HEK293 (cell line): ENCODE measurements around the gene IL17C.

ENCODE experiments used
- GLIS1 ChIP-seq: fragments of 450-650 bp; formaldehyde crosslinking; IDR thresholded peaks from 2 replicates; pipeline ENCODE4 v1.5.1; 2016; ENCODE audit warnings: missing biosample characterization, missing genetic modification characterization
- GLIS2 ChIP-seq: fragments of 450-650 bp; formaldehyde crosslinking; IDR thresholded peaks from 2 replicates; pipeline ENCODE4 v1.5.1; 2016; ENCODE audit warnings: missing biosample characterization, missing genetic modification characterization
- HOXC10 ChIP-seq: sonication (generic); formaldehyde crosslinking; IDR thresholded peaks from 2 replicates; pipeline ENCODE4 v1.8.1; 2023; ENCODE audit warnings: mild to moderate bottlenecking, missing genetic modification reagents
- IKZF3 ChIP-seq: fragments of 450-650 bp; IDR thresholded peaks from 2 replicates; pipeline ENCODE4 v1.5.0; 2018; ENCODE audit warnings: missing biosample characterization, mild to moderate bottlenecking, missing genetic modification characterization, moderate library complexity
- KLF10 ChIP-seq: fragments of 450-650 bp; IDR thresholded peaks from 2 replicates; pipeline ENCODE4 v1.5.1; 2018; ENCODE audit warnings: missing biosample characterization, mild to moderate bottlenecking, missing genetic modification characterization
- MYNN ChIP-seq: fragments of 450-650 bp; formaldehyde crosslinking; IDR thresholded peaks from 2 replicates; pipeline ENCODE4 v1.5.1; 2016; ENCODE audit warnings: missing biosample characterization, missing genetic modification characterization, borderline replicate concordance
- SALL2 ChIP-seq: fragments of 450-650 bp; formaldehyde crosslinking; IDR thresholded peaks from 2 replicates; pipeline ENCODE4 v1.5.0; 2017; ENCODE audit warnings: missing biosample characterization, mild to moderate bottlenecking, missing genetic modification characterization, borderline replicate concordance
- SP2 ChIP-seq: fragments of 450-650 bp; formaldehyde crosslinking; IDR thresholded peaks from 2 replicates; pipeline ENCODE4 v1.5.1; 2016; ENCODE audit warnings: missing biosample characterization, missing genetic modification characterization
- SP3 ChIP-seq: fragments of 450-650 bp; formaldehyde crosslinking; IDR thresholded peaks from 2 replicates; pipeline ENCODE4 v1.5.1; 2016; ENCODE audit warnings: missing biosample characterization, missing genetic modification characterization
- WT1 ChIP-seq: fragments of 450-650 bp; formaldehyde crosslinking; IDR thresholded peaks from 2 replicates; pipeline ENCODE4 v1.5.1; 2016; ENCODE audit warnings: missing biosample characterization, missing genetic modification characterization
- ZBTB20 ChIP-seq: fragments of 450-650 bp; formaldehyde crosslinking; IDR thresholded peaks from 2 replicates; pipeline ENCODE4 v1.5.1; 2016; ENCODE audit warnings: missing biosample characterization, missing genetic modification characterization
- ZFHX2 ChIP-seq: fragments of 450-650 bp; formaldehyde crosslinking; conservative IDR thresholded peaks from 2 replicates; pipeline ENCODE4 v1.5.1; 2016; ENCODE audit warnings: missing biosample characterization, missing genetic modification characterization
- ZIC2 ChIP-seq: fragments of 450-650 bp; formaldehyde crosslinking; IDR thresholded peaks from 2 replicates; pipeline ENCODE4 v1.5.1; 2016; ENCODE audit warnings: missing biosample characterization, missing genetic modification characterization
- ZNF112 ChIP-seq: fragments of 450-650 bp; formaldehyde crosslinking; IDR thresholded peaks from 2 replicates; pipeline ENCODE4 v1.5.0; 2017; ENCODE audit warnings: missing biosample characterization, missing genetic modification characterization
- ZNF202 ChIP-seq: fragments of 450-650 bp; formaldehyde crosslinking; IDR thresholded peaks from 2 replicates; pipeline ENCODE4 v1.5.1; 2016; ENCODE audit warnings: missing biosample characterization, missing genetic modification characterization, borderline replicate concordance
- ZNF221 ChIP-seq: fragments of 450-650 bp; formaldehyde crosslinking; IDR thresholded peaks from 2 replicates; pipeline ENCODE4 v1.5.1; 2017; ENCODE audit warnings: missing biosample characterization, missing genetic modification characterization, borderline replicate concordance
- ZNF391 ChIP-seq: fragments of 450-650 bp; formaldehyde crosslinking; IDR thresholded peaks from 2 replicates; pipeline ENCODE4 v1.5.1; 2016; ENCODE audit warnings: low read depth, missing biosample characterization, missing genetic modification characterization, borderline replicate concordance
- ZNF473 ChIP-seq: fragments of 450-650 bp; formaldehyde crosslinking; IDR thresholded peaks from 2 replicates; pipeline ENCODE4 v1.5.1; 2017; ENCODE audit warnings: missing biosample characterization, missing genetic modification characterization
- ZNF549 ChIP-seq: fragments of 450-650 bp; IDR thresholded peaks from 2 replicates; pipeline ENCODE4 v1.5.1; 2018; ENCODE audit warnings: missing biosample characterization, missing genetic modification characterization, mild to moderate bottlenecking, inconsistent platforms, moderate library complexity
- ZNF658 ChIP-seq: fragments of 450-650 bp; formaldehyde crosslinking; IDR thresholded peaks from 2 replicates; pipeline ENCODE4; 2016; ENCODE audit warnings: missing biosample characterization, missing genetic modification characterization
- ZNF664 ChIP-seq: fragments of 450-650 bp; formaldehyde crosslinking; IDR thresholded peaks from 2 replicates; pipeline ENCODE4 v1.5.1; 2016; ENCODE audit warnings: missing biosample characterization, missing genetic modification characterization
- ZNF707 ChIP-seq: fragments of 450-650 bp; formaldehyde crosslinking; IDR thresholded peaks from 2 replicates; pipeline ENCODE4 v1.5.1; 2016; ENCODE audit warnings: missing biosample characterization, missing genetic modification characterization
- ZNF791 ChIP-seq: fragments of 450-650 bp; formaldehyde crosslinking; IDR thresholded peaks from 2 replicates; pipeline ENCODE4 v1.5.1; 2016; ENCODE audit warnings: missing biosample characterization, missing genetic modification characterization
- ZXDB ChIP-seq: fragments of 450-650 bp; formaldehyde crosslinking; IDR thresholded peaks from 2 replicates; pipeline ENCODE4 v1.5.1; 2016; ENCODE audit warnings: missing biosample characterization, missing genetic modification characterization
- TF ChIP-seq, protein P1 (sequence below): fragments of 450-650 bp; formaldehyde crosslinking; IDR thresholded peaks from 2 replicates; pipeline ENCODE4 v1.5.1; 2016; ENCODE audit warnings: missing biosample characterization, missing genetic modification characterization
- TF ChIP-seq, protein P2 (sequence below): fragments of 450-650 bp; formaldehyde crosslinking; IDR thresholded peaks from 2 replicates; pipeline ENCODE4; 2016; ENCODE audit warnings: missing biosample characterization, missing genetic modification characterization
- TF ChIP-seq, protein P3 (sequence below): fragments of 450-650 bp; formaldehyde crosslinking; IDR thresholded peaks from 2 replicates; pipeline ENCODE4 v1.5.1; 2016; ENCODE audit warnings: missing biosample characterization, missing genetic modification characterization
- TF ChIP-seq, protein P4 (sequence below): fragments of 450-650 bp; formaldehyde crosslinking; IDR thresholded peaks from 2 replicates; pipeline ENCODE4 v1.5.1; 2016; ENCODE audit warnings: missing biosample characterization, missing genetic modification characterization
- TF ChIP-seq, protein P5 (sequence below): IDR thresholded peaks from 2 replicates; pipeline ENCODE4 v1.6.1; 2011; ENCODE audit warnings: mild to moderate bottlenecking, low read depth, low read length, borderline replicate concordance
- TF ChIP-seq, protein P6 (sequence below): sonication (generic); formaldehyde crosslinking; IDR thresholded peaks from 2 replicates; pipeline ENCODE4 v1.8.1; 2022; ENCODE audit warnings: mild to moderate bottlenecking, moderate library complexity, missing genetic modification reagents
- TF ChIP-seq, protein P7 (sequence below): fragments of 450-650 bp; formaldehyde crosslinking; IDR thresholded peaks from 2 replicates; pipeline ENCODE4 v1.5.1; 2016; ENCODE audit warnings: missing biosample characterization, missing genetic modification characterization
- TF ChIP-seq, protein P8 (sequence below): fragments of 450-650 bp; formaldehyde crosslinking; IDR thresholded peaks from 2 replicates; pipeline ENCODE4 v1.5.1; 2016; ENCODE audit warnings: missing biosample characterization, missing genetic modification characterization

Gene IL17C

DNA sequence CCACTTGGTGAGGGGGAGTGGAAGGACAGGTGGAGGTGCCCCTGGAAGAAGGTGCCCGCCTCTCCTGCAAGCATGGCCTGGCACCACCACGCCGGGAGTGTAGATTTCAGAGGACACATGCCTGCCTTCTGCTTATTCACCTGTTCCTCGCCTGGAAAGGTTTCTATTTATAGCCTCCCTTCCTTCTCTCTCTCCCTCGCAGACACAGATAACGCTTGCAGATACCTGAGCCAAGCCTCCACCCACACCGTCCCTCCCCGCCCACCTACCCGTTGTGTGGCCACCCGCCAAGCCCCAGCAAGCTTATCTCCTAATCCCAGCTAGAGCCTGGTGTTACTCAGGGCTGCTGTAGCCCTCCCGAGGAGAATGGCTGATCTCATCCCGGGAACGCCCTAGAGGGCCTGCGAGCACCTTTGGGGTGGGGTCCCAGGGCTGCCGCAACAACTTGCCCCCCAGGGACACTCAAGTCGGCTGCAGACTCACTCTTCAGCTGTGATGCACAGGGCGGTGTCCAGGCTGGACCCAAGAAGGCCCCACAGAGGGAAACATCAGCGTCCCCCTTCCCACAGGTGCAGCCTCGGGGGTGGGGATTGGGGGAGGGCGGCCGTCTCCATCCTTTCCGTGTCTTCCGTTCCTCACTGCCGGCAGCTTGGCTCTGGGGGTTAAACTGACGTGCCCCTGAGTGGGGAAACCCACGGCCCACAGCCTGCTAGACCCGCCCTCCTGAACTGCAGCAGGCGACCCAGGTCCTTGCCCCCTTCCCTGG, 49.8 kb downstream of the IL17C start (continued):
- TF ChIP-seq, protein P1, sequence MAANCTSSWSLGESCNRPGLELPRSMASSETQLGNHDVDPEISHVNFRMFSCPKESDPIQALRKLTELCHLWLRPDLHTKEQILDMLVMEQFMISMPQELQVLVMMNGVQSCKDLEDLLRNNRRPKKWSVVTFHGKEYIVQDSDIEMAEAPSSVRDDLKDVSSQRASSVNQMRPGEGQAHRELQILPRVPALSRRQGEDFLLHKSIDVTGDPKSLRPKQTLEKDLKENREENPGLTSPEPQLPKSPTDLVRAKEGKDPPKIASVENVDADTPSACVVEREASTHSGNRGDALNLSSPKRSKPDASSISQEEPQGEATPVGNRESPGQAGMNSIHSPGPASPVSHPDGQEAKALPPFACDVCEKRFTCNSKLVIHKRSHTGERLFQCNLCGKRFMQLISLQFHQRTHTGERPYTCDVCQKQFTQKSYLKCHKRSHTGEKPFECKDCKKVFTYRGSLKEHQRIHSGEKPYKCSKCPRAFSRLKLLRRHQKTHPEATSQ = no peak
- TF ChIP-seq IKZF3 (tag by site-specific recombination) = peak; percentile 74
- TF ChIP-seq ZNF707 (tag by site-specific recombination) = no peak
- peak; percentile 57; the same call in 1 of the 2 replicates for TF ChIP-seq SP2 (tag by site-specific recombination)
- TF ChIP-seq ZFHX2 (tag by site-specific recombination) = peak; percentile 97
- TF ChIP-seq, protein P2, sequence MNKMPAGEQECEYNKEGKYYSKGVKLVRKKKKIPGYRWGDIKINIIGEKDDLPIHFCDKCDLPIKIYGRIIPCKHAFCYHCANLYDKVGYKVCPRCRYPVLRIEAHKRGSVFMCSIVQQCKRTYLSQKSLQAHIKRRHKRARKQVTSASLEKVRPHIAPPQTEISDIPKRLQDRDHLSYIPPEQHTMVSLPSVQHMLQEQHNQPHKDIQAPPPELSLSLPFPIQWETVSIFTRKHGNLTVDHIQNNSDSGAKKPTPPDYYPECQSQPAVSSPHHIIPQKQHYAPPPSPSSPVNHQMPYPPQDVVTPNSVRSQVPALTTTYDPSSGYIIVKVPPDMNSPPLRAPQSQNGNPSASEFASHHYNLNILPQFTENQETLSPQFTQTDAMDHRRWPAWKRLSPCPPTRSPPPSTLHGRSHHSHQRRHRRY (tag by site-specific recombination) = no peak
- peak; percentile 99 for TF ChIP-seq ZIC2
- TF ChIP-seq GLIS2 (tag by site-specific recombination) = peak; percentile 71
- TF ChIP-seq, protein P3, sequence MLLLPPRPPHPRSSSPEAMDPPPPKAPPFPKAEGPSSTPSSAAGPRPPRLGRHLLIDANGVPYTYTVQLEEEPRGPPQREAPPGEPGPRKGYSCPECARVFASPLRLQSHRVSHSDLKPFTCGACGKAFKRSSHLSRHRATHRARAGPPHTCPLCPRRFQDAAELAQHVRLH (tag by site-specific recombination) = no peak
- no peak for TF ChIP-seq ZNF473 (tag by site-specific recombination)
- TF ChIP-seq ZNF791 (tag by site-specific recombination) = no peak
- no peak for TF ChIP-seq WT1 (tag by site-specific recombination)
- TF ChIP-seq ZNF664 (tag by site-specific recombination) = no peak
- TF ChIP-seq, protein P4, sequence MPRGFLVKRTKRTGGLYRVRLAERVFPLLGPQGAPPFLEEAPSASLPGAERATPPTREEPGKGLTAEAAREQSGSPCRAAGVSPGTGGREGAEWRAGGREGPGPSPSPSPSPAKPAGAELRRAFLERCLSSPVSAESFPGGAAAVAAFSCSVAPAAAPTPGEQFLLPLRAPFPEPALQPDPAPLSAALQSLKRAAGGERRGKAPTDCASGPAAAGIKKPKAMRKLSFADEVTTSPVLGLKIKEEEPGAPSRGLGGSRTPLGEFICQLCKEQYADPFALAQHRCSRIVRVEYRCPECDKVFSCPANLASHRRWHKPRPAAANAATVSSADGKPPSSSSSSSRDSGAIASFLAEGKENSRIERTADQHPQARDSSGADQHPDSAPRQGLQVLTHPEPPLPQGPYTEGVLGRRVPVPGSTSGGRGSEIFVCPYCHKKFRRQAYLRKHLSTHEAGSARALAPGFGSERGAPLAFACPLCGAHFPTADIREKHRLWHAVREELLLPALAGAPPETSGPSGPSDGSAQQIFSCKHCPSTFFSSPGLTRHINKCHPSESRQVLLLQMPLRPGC = no peak
- TF ChIP-seq, protein P5, sequence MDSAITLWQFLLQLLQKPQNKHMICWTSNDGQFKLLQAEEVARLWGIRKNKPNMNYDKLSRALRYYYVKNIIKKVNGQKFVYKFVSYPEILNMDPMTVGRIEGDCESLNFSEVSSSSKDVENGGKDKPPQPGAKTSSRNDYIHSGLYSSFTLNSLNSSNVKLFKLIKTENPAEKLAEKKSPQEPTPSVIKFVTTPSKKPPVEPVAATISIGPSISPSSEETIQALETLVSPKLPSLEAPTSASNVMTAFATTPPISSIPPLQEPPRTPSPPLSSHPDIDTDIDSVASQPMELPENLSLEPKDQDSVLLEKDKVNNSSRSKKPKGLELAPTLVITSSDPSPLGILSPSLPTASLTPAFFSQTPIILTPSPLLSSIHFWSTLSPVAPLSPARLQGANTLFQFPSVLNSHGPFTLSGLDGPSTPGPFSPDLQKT = no peak
- 0 out of 2 replicates have a peak, but pooled peaks have one; percentile 13 for TF ChIP-seq ZNF391 (tag by site-specific recombination)
- TF ChIP-seq ZNF202 (tag by site-specific recombination) = no peak
- TF ChIP-seq ZNF112 (tag by site-specific recombination) = no peak
- TF ChIP-seq, protein P6, sequence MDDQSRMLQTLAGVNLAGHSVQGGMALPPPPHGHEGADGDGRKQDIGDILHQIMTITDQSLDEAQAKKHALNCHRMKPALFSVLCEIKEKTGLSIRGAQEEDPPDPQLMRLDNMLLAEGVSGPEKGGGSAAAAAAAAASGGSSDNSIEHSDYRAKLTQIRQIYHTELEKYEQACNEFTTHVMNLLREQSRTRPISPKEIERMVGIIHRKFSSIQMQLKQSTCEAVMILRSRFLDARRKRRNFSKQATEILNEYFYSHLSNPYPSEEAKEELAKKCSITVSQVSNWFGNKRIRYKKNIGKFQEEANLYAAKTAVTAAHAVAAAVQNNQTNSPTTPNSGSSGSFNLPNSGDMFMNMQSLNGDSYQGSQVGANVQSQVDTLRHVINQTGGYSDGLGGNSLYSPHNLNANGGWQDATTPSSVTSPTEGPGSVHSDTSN = no peak
- TF ChIP-seq ZXDB = 0 out of 2 replicates have a peak, but pooled peaks have one; percentile 27
- no peak for TF ChIP-seq SALL2 (tag by site-specific recombination)
- TF ChIP-seq MYNN = no peak
- TF ChIP-seq, protein P7, sequence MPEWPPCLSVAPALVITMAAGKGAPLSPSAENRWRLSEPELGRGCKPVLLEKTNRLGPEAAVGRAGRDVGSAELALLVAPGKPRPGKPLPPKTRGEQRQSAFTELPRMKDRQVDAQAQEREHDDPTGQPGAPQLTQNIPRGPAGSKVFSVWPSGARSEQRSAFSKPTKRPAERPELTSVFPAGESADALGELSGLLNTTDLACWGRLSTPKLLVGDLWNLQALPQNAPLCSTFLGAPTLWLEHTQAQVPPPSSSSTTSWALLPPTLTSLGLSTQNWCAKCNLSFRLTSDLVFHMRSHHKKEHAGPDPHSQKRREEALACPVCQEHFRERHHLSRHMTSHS = no peak
- peak; percentile 62 for TF ChIP-seq SP3 (tag by site-specific recombination)
- TF ChIP-seq, protein P8, sequence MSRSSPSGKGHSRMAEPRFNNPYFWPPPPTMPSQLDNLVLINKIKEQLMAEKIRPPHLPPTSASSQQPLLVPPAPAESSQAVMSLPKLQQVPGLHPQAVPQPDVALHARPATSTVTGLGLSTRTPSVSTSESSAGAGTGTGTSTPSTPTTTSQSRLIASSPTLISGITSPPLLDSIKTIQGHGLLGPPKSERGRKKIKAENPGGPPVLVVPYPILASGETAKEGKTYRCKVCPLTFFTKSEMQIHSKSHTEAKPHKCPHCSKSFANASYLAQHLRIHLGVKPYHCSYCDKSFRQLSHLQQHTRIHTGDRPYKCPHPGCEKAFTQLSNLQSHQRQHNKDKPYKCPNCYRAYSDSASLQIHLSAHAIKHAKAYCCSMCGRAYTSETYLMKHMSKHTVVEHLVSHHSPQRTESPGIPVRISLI = no peak
- no peak for TF ChIP-seq KLF10 (tag by site-specific recombination)
- 0 out of 2 replicates have a peak, but pooled peaks have one; percentile 16 for TF ChIP-seq ZBTB20 (tag by site-specific recombination)
- peak; percentile 97 for TF ChIP-seq GLIS1
- TF ChIP-seq ZNF549 = no peak
- no peak for TF ChIP-seq HOXC10
- no peak for TF ChIP-seq ZNF221 (tag by site-specific recombination)
- no peak for TF ChIP-seq ZNF658 (tag by site-specific recombination)
